ENCODE measurements around the gene APCDD1.

Gene APCDD1

GRCh38 chr18:10432781-10433180, 21.7 kb upstream of the APCDD1 start:
- DNase-seq: peak; percentile 29

GRCh38 chr18:10436160-10436559, 18.3 kb upstream of the APCDD1 start:
- DNase-seq: no peak

GRCh38 chr18:10437837-10438236, 16.6 kb upstream of the APCDD1 start:
- peak; percentile 2 for DNase-seq

- no peak for DNase-seq
These were observed 14.5 kb upstream of the APCDD1 start for GRCh38 chr18:10439898-10440297.

GRCh38 chr18:10440884-10441283, 13.6 kb upstream of the APCDD1 start:
- no peak for DNase-seq

GRCh38 chr18:10441472-10441871, 13.0 kb upstream of the APCDD1 start:
- no peak for DNase-seq

GRCh38 chr18:10442551-10442971, 11.9 kb upstream of the APCDD1 start:
- DNase-seq: no peak

GRCh38 chr18:10443001-10443400, 11.4 kb upstream of the APCDD1 start:
- DNase-seq: no peak

GRCh38 chr18:10444314-10445006, 10.0 kb upstream of the APCDD1 start:
- no peak for DNase-seq

GRCh38 chr18:10449396-10449795, 5.0 kb upstream of the APCDD1 start:
- no peak for DNase-seq

GRCh38 chr18:10450986-10451385, 3.4 kb upstream of the APCDD1 start:
- DNase-seq: no peak

- no peak for DNase-seq
These were observed 1.1 kb upstream of the APCDD1 start for GRCh38 chr18:10453261-10453805.

GRCh38 chr18:10454681-10455557, 484 bp downstream of the APCDD1 start:
- DNase-seq: no peak

GRCh38 chr18:10455726-10456453, 1.5 kb downstream of the APCDD1 start:
- DNase-seq: peak; percentile 7

- DNase-seq: no peak
These were observed 2.3 kb downstream of the APCDD1 start for GRCh38 chr18:10456718-10457117.

GRCh38 chr18:10457128-10457527, 2.7 kb downstream of the APCDD1 start:
- no peak for DNase-seq

GRCh38 chr18:10457767-10458166, 3.3 kb downstream of the APCDD1 start:
- DNase-seq: no peak

- DNase-seq: no peak
These were observed 4.3 kb downstream of the APCDD1 start for GRCh38 chr18:10458691-10459090.

- no peak for DNase-seq
These were observed 5.2 kb downstream of the APCDD1 start for GRCh38 chr18:10459587-10459986.

- no peak for DNase-seq
These were observed 6.1 kb downstream of the APCDD1 start for GRCh38 chr18:10460414-10461018.

- DNase-seq: no peak
These were observed 7.6 kb downstream of the APCDD1 start for GRCh38 chr18:10461989-10462388.

- DNase-seq: no peak
These were observed 8.2 kb downstream of the APCDD1 start for GRCh38 chr18:10462597-10462996.

- no peak for DNase-seq
These were observed 8.7 kb downstream of the APCDD1 start for GRCh38 chr18:10463096-10463495.

All from NCI-H748 treated with DMSO at 0.1 percent for 48 hours (cell line).